ENCODE data around the gene NQO2. TPM values are rescaled to one million over a fixed set of nuclear protein-coding genes. Genes with fewer than 3 reads are reported as not detected.

Gene NQO2
- total and polyA plus RNA-seq, 2 of the 13 experiments (the other 11 are each of a cell fraction or from before 2014, with no cell fraction given), result 32.2 to 56.5 TPM

DNA sequence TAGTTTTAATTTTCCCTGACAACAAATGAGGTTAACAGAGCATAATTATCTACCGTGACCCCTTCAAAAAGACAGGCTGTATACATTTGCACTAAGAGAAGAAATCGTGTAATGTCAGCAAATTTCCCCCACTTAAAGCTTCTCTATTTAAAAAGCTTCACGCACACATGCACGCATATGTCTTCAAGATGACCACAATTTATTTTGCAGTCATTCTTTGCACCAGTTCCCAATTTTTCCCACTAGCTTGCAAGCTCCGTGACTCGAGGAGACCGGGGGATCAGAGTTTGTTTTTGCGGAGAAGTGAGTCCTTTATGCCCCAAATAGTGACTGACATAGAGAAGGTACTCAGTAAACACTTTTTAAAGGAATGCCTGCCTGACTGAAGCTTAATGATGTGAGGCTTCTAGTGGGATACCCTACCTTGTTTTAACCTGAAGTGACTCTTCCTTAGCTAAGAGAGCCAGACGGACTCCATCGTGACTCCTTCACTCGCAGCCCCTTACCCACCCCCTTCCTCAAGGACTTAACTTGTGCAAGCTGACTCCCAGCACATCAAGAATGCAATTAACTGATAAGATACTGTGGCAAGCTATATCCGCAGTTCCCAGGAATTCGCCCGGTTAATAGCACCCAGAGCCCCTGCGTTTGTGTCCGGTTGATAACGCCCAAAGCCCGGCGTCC, 9.3 kb upstream of the NQO2 start (continued):
- TF ChIP-seq AGO2 (optimal IDR thresholded peaks at IDR 0.05; ENCODE audit: low read depth, low read length) (no peak), HNF4A (CRISPR knock-in tag; IDR thresholded peaks at IDR 0.05) (no peak), NR2F1 (CRISPR knock-in tag; IDR thresholded peaks at IDR 0.05) (no peak), ZNF253 (CRISPR knock-in tag; IDR thresholded peaks at IDR 0.05; ENCODE audit: borderline replicate concordance) (no peak), FOXM1 (CRISPR knock-in tag; IDR thresholded peaks at IDR 0.05) (no peak), KLF15 (CRISPR knock-in tag; IDR thresholded peaks at IDR 0.05; ENCODE audit: borderline replicate concordance) (no peak), ETV6 (CRISPR knock-in tag; conservative IDR thresholded peaks at IDR 0.05) (0 out of 2 replicates have a peak, but pooled peaks have one; percentile 39), NFIC (IDR thresholded peaks at IDR 0.05; ENCODE audit: low read length) (no peak), RAD51 (IDR thresholded peaks at IDR 0.05; ENCODE audit: borderline replicate concordance) (no peak), MXI1 (IDR thresholded peaks at IDR 0.05; ENCODE audit: borderline replicate concordance, low read depth, low read length) (no peak), ZNF205 (CRISPR knock-in tag; IDR thresholded peaks at IDR 0.05) (peak; percentile 15; the same call in 1 of the 2 replicates), ZNF33A (CRISPR knock-in tag; IDR thresholded peaks at IDR 0.05; ENCODE audit: borderline replicate concordance) (0 out of 2 replicates have a peak, but pooled peaks have one; percentile 75), ZNF761 (CRISPR knock-in tag; conservative IDR thresholded peaks at IDR 0.05) (no peak), SRF (IDR thresholded peaks at IDR 0.05; ENCODE audit: low read depth, low read length) (no peak)
- TF ChIP-seq, protein P1, sequence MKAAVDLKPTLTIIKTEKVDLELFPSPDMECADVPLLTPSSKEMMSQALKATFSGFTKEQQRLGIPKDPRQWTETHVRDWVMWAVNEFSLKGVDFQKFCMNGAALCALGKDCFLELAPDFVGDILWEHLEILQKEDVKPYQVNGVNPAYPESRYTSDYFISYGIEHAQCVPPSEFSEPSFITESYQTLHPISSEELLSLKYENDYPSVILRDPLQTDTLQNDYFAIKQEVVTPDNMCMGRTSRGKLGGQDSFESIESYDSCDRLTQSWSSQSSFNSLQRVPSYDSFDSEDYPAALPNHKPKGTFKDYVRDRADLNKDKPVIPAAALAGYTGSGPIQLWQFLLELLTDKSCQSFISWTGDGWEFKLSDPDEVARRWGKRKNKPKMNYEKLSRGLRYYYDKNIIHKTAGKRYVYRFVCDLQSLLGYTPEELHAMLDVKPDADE (CRISPR knock-in tag; IDR thresholded peaks at IDR 0.05), result no peak
- TF ChIP-seq, protein P2, sequence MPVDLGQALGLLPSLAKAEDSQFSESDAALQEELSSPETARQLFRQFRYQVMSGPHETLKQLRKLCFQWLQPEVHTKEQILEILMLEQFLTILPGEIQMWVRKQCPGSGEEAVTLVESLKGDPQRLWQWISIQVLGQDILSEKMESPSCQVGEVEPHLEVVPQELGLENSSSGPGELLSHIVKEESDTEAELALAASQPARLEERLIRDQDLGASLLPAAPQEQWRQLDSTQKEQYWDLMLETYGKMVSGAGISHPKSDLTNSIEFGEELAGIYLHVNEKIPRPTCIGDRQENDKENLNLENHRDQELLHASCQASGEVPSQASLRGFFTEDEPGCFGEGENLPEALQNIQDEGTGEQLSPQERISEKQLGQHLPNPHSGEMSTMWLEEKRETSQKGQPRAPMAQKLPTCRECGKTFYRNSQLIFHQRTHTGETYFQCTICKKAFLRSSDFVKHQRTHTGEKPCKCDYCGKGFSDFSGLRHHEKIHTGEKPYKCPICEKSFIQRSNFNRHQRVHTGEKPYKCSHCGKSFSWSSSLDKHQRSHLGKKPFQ (CRISPR knock-in tag; IDR thresholded peaks at IDR 0.05; ENCODE audit: insufficient replicate concordance), result peak; percentile 24
- TF ChIP-seq, protein P3, sequence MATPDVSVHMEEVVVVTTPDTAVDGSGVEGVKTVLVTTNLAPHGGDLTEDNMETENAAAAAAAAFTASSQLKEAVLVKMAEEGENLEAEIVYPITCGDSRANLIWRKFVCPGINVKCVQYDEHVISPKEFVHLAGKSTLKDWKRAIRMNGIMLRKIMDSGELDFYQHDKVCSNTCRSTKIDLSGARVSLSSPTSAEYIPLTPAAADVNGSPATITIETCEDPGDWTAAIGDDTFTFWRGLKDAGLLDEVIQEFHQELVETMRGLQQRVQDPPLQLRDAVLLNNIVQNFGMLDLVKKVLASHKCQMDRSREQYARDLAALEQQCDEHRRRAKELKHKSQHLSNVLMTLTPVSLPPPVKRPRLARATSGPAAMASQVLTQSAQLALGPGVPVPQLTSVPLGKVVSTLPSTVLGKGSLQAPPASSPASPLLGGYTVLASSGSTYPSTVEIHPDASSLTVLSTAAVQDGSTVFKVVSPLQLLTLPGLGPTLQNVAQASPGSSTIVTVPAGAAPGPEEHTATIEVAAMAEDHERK (CRISPR knock-in tag; IDR thresholded peaks at IDR 0.05; ENCODE audit: low read depth), result no peak
- TF ChIP-seq, protein P4, sequence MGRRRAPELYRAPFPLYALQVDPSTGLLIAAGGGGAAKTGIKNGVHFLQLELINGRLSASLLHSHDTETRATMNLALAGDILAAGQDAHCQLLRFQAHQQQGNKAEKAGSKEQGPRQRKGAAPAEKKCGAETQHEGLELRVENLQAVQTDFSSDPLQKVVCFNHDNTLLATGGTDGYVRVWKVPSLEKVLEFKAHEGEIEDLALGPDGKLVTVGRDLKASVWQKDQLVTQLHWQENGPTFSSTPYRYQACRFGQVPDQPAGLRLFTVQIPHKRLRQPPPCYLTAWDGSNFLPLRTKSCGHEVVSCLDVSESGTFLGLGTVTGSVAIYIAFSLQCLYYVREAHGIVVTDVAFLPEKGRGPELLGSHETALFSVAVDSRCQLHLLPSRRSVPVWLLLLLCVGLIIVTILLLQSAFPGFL (CRISPR knock-in tag; IDR thresholded peaks at IDR 0.05), result no peak
- TF ChIP-seq, protein P5, sequence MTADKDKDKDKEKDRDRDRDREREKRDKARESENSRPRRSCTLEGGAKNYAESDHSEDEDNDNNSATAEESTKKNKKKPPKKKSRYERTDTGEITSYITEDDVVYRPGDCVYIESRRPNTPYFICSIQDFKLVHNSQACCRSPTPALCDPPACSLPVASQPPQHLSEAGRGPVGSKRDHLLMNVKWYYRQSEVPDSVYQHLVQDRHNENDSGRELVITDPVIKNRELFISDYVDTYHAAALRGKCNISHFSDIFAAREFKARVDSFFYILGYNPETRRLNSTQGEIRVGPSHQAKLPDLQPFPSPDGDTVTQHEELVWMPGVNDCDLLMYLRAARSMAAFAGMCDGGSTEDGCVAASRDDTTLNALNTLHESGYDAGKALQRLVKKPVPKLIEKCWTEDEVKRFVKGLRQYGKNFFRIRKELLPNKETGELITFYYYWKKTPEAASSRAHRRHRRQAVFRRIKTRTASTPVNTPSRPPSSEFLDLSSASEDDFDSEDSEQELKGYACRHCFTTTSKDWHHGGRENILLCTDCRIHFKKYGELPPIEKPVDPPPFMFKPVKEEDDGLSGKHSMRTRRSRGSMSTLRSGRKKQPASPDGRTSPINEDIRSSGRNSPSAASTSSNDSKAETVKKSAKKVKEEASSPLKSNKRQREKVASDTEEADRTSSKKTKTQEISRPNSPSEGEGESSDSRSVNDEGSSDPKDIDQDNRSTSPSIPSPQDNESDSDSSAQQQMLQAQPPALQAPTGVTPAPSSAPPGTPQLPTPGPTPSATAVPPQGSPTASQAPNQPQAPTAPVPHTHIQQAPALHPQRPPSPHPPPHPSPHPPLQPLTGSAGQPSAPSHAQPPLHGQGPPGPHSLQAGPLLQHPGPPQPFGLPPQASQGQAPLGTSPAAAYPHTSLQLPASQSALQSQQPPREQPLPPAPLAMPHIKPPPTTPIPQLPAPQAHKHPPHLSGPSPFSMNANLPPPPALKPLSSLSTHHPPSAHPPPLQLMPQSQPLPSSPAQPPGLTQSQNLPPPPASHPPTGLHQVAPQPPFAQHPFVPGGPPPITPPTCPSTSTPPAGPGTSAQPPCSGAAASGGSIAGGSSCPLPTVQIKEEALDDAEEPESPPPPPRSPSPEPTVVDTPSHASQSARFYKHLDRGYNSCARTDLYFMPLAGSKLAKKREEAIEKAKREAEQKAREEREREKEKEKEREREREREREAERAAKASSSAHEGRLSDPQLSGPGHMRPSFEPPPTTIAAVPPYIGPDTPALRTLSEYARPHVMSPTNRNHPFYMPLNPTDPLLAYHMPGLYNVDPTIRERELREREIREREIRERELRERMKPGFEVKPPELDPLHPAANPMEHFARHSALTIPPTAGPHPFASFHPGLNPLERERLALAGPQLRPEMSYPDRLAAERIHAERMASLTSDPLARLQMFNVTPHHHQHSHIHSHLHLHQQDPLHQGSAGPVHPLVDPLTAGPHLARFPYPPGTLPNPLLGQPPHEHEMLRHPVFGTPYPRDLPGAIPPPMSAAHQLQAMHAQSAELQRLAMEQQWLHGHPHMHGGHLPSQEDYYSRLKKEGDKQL (CRISPR knock-in tag; IDR thresholded peaks at IDR 0.05; ENCODE audit: low read depth), result no peak
